NCI-H128 (cell line): ENCODE results near the gene SLC12A1.

Experiments
- DNase-seq: peaks from one replicate; lab custom pipeline; 2025; ENCODE audit not compliant: unreplicated experiment; lab: John Stamatoyannopoulos, UW

Gene SLC12A1

DNA sequence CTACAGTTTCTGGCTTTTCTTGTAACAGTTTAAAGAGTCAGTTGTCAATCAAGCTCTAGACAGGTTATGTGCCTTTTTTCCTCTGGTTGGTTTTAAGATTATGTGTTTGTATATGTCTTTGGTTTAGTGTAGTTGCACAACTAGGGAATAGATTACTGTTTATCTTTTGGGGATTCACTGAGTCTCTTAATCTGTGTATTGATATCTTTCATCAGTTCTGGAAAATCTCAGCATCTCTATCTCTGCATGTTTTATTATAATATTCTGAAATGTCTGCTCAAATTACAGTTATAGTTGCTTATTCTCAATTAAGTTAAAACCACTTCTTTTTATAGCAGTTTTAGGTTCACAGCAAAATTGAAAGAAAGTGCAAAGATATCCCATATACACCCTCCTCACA is 139.4 kb downstream of the SLC12A1 start:
- DNase-seq, result no peak

DNA sequence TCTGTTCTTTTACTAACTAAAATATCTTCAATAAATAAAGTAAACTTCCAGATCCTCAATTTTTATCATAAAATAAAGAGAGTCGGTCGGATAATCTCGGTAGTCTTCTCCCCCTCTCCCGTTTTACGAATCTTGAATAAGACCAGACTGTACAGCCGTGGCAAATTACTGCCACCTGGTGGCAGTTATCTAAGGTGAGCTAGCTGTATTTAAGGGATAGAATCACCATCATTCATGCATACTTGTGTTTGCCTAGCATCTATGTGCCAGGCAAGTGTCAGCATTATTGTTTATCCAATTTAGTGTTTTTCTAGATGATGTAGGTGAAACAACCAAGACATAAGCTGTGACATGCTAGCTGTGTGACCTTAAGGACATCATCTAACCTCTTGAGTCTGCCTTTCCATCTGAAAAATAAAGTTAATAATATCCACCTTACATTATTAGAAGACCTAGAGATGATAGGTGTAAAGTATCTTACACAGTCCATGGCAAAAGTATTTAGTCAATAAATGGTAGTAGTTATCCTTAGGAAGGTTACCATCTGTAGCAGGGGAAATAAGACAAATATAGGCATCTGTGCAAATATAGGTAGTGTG is 146.5 kb downstream of the SLC12A1 start:
- DNase-seq, result peak; percentile 34
